NB4 (cell line): ENCODE measurements around the gene ZBTB33.
A peak's percentile ranks its signal among the peaks of the same experiment; 100 is the strongest.

ENCODE experiments used
- DNase-seq: peaks from one replicate; pipeline ENCODE4 v3.0.0; 2010; ENCODE audit warnings: low read depth
- H3K4me3 ChIP-seq: one replicate; pipeline ENCODE4 v1.5.1; 2011; ENCODE audit warnings: mild to moderate bottlenecking, low read depth, low read length, moderate library complexity
- MYC ChIP-seq: IDR thresholded peaks from 2 replicates; pipeline ENCODE4 v1.6.1; 2011; ENCODE audit warnings: low read depth, low read length
- POLR2A ChIP-seq: IDR thresholded peaks from 2 replicates; pipeline ENCODE4 v1.6.1; 2011; ENCODE audit warnings: mild to moderate bottlenecking; ENCODE audit not compliant: insufficient read length; ENCODE audit errors: extremely low read depth
- TF ChIP-seq, protein P1 (sequence below): IDR thresholded peaks from 2 replicates; pipeline ENCODE4 v1.6.1; 2011; ENCODE audit warnings: low read depth, low read length
- TF ChIP-seq, protein P2 (sequence below): IDR thresholded peaks from one replicate; pipeline ENCODE4 v1.5.1; 2012; ENCODE audit warnings: low read depth, low read length

Gene ZBTB33, protein sequence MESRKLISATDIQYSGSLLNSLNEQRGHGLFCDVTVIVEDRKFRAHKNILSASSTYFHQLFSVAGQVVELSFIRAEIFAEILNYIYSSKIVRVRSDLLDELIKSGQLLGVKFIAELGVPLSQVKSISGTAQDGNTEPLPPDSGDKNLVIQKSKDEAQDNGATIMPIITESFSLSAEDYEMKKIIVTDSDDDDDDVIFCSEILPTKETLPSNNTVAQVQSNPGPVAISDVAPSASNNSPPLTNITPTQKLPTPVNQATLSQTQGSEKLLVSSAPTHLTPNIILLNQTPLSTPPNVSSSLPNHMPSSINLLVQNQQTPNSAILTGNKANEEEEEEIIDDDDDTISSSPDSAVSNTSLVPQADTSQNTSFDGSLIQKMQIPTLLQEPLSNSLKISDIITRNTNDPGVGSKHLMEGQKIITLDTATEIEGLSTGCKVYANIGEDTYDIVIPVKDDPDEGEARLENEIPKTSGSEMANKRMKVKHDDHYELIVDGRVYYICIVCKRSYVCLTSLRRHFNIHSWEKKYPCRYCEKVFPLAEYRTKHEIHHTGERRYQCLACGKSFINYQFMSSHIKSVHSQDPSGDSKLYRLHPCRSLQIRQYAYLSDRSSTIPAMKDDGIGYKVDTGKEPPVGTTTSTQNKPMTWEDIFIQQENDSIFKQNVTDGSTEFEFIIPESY

DNA sequence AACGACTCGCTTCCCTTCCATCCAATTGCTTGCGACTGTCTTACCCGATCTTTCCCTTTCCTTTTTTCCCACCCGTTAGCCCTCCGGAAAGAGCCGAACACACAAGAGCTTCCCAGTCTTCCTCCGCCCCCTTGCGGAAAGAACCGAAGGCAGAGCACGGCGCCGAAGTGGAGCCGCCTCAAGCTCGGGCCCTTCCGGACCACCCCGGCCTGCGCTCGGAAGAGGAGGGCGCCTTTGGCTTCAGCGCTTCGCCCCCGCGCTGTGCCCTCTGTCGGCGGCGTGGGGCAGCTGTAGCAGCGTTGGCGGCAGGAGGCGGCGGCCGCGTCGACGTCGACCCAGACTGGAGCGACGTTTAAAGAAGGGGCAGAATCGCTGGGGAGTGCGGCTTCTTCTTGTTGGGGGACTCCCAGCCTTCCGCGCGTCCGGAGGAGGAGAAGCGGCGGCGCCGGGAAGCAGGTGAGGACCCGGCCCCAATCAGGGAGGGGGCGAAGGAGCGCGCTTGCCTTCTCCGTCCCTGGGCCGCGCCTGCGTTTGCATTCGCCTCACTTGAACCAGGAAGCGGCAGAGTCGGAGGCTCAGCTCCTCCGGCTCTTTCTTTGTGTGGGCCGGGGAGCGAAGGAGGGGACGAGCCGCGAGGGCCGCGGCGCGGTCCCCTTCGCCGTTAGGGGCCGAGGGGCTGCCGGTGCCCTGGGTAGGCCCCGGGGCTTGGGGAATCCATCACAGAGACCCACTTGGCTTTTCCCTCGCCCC is at the start of gene ZBTB33:
ZBTB33 (plus strand) TSS at position 291 of the 750 bp plus-strand sequence. CDS start 2,604 bp downstream, outside the sequence.
- TF ChIP-seq, protein P1, sequence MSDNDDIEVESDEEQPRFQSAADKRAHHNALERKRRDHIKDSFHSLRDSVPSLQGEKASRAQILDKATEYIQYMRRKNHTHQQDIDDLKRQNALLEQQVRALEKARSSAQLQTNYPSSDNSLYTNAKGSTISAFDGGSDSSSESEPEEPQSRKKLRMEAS: peak; percentile 39; the same call in 1 of the 2 replicates
- TF ChIP-seq, protein P2, sequence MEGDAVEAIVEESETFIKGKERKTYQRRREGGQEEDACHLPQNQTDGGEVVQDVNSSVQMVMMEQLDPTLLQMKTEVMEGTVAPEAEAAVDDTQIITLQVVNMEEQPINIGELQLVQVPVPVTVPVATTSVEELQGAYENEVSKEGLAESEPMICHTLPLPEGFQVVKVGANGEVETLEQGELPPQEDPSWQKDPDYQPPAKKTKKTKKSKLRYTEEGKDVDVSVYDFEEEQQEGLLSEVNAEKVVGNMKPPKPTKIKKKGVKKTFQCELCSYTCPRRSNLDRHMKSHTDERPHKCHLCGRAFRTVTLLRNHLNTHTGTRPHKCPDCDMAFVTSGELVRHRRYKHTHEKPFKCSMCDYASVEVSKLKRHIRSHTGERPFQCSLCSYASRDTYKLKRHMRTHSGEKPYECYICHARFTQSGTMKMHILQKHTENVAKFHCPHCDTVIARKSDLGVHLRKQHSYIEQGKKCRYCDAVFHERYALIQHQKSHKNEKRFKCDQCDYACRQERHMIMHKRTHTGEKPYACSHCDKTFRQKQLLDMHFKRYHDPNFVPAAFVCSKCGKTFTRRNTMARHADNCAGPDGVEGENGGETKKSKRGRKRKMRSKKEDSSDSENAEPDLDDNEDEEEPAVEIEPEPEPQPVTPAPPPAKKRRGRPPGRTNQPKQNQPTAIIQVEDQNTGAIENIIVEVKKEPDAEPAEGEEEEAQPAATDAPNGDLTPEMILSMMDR: peak; percentile 44
- TF ChIP-seq POLR2A (no peak), MYC (no peak; the same call in none of the 2 replicates)
- DNase-seq: peak; percentile 96
- peak within 1 kb of the TSS; percentile 93 for H3K4me3 ChIP-seq

DNA sequence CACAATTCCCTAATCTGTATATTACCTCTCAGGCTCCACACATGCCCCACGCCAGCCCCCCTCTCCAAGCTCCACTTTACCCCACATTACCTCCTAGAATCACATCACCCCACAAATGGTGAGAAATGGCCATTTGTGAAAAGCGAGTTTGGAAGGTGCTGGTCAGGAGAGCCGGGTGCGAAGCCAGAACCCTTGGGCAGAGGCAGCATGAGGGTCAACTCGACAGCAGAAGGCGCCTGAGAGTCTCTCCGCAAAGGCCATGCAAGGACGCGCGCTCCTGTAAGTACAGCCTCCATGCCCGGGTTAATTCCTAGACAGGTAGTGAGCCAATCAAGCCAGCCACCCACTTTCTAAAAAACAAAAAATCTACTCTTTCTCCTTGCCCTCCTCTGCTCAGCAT is 49.8 kb upstream of the ZBTB33 start:
- TF ChIP-seq, protein P2: no peak
- TF ChIP-seq MYC (no peak), POLR2A (no peak)
- TF ChIP-seq, protein P1: no peak
- H3K4me3 ChIP-seq: no peak overlapping the region

DNA sequence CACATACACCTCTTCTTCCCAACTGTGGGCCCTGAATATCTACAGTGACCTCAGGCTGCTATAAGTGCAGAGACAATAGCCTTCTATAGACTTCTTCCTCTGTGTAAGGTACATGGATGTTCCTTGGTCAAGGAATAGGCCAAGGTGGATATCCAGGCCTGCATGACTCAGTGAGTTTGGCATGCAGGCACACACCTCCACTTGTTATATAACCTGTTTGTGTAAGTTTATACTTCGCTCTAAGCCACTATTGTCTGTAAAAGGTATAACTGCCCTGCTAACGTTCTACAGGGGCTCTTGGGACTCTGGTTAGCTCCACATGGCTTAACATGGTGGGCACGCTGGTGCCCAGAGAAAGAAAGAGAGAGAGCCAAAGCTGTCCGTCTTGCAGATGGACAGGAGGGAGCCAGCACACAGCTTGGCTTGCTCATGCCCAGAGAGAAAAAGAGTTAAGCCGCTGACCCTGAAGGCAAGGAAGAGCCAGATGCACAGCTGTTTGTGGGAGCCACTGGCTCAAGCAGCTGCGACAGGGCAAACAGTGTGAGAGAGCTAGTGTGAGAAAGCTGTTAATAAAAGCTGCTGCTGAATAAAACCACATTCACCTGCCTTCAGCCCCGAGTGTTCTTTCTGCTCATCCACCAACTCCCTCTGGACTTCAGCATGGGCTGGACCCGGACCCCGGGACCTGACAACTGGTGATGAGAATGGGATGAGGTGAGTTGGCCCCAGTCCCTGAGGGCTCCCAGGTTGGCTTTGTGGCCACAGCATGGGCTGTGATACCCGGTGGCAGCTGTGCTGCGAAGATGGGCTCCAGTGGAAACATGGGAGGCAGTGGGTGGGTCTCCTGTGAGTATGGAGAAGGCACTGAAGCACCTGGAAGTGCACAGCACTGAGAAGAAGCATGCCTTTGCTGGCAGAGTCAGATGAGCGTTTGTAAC is 44.5 kb upstream of the ZBTB33 start:
- DNase-seq: no peak
- no peak overlapping the region for H3K4me3 ChIP-seq
- TF ChIP-seq POLR2A (no peak), MYC (no peak)
- TF ChIP-seq, protein P1: no peak
- TF ChIP-seq, protein P2: no peak

More for the DNA sequence above, 49.8 kb upstream of the ZBTB33 start:
- no peak for DNase-seq

DNA sequence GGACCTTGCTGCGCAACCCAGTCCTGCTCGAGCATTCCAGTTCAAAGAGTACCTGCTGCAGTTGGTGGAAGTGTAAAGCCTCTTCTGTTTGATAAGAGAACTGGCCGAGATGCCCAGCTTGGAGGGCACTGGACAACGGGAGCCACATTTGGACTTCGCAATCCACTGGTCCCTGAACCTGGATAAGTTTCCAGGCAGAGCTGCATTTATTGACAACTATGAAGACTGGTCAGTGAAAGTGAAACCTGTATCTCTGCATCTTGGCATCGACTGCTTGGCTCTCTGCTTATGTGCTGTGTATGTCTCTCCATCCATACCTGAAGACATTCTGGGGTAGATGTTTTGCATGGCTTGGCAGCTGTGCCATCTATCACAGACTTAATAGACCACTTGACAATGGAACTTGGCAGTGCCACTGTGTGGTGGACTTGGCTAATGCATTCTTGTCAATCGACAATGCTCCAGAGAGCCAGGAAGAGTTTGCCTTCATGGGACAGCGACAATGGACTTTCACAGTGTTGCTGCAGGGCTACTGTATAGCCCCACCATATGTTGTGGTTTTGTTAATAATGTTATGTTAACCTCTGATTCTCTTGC is 43.5 kb upstream of the ZBTB33 start:
- H3K4me3 ChIP-seq: no peak overlapping the region
- DNase-seq: no peak
- TF ChIP-seq, protein P2: no peak
- TF ChIP-seq, protein P1: no peak
- TF ChIP-seq MYC: no peak
- TF ChIP-seq POLR2A: no peak
